Stimulated activated CD8-positive, alpha-beta memory T cell treated with anti-CD3 and anti-CD28 coated beads, Interleukin-7, amount 100 ng/mL, for 1 hour (primary cell): Measurements from ENCODE around the gene SP9.
"Not testable (repeated sequence)": the region's sequence is repeated elsewhere in the genome, so short reads cannot be mapped to it uniquely, and the experiment has no call there.

ENCODE experiments used
- DNase-seq, 2 donors: peaks; one replicate each; pipeline ENCODE4 v3.0.0-alpha.2; 2020; ENCODE audit warnings: low read depth in 2 of 2

SP9 gene

GRCh38 chr2:174344716-174345461 lies 10.1 kb downstream of the SP9 start:
- DNase-seq = no peak

GRCh38 chr2:174350018-174350417 lies 15.3 kb downstream of the SP9 start:
- DNase-seq = no peak

- DNase-seq = no peak
Observed at GRCh38 chr2:174350593-174351181, 15.9 kb downstream of the SP9 start.

GRCh38 chr2:174353004-174353403 lies 18.2 kb downstream of the SP9 start:
- DNase-seq = no peak

- no peak for DNase-seq
Observed at GRCh38 chr2:174356347-174356746, 21.6 kb downstream of the SP9 start.

GRCh38 chr2:174359663-174360062 lies 24.9 kb downstream of the SP9 start:
- DNase-seq = not testable (repeated sequence)

- DNase-seq = no peak
Observed at GRCh38 chr2:174362949-174363348, 28.2 kb downstream of the SP9 start.

- DNase-seq = not testable (repeated sequence)
Observed at GRCh38 chr2:174363492-174364225, 28.9 kb downstream of the SP9 start.

GRCh38 chr2:174364628-174365027 lies 29.9 kb downstream of the SP9 start:
- no peak for DNase-seq

- DNase-seq = no peak
Observed at GRCh38 chr2:174365571-174365970, 30.8 kb downstream of the SP9 start.

GRCh38 chr2:174368691-174369090 lies 33.9 kb downstream of the SP9 start:
- DNase-seq = no peak

- DNase-seq = no peak
Observed at GRCh38 chr2:174376967-174377366, 42.2 kb downstream of the SP9 start.

GRCh38 chr2:174383796-174384195 lies 49.0 kb downstream of the SP9 start:
- no peak for DNase-seq

- no peak for DNase-seq
Observed at GRCh38 chr2:174385201-174385600, 50.4 kb downstream of the SP9 start.
